GM12878 (cell line): ENCODE measurements around the gene ADAMTS13. TPM values are rescaled to one million over a fixed set of nuclear protein-coding genes. Genes with fewer than 3 reads are reported as not detected.

Source experiments
- ATAC-seq: fragments of 200-7000 bp; cut with Tn5 transposase; 3 replicates; pipeline ENCODE4 v1.9.1; 2020; ENCODE audit warnings: mild to moderate bottlenecking, moderate library complexity
- BruUV-seq: library from RNA; stranded (reverse); fragments of 400-500 nt; replicated peaks from 2 replicates; lab custom pipeline; 2021; lab: Mats Ljungman, UMichigan
- CTCF ChIA-PET: fragments of 300-600 bp; sonication (Branson Sonifier 250); formaldehyde crosslinking; extraction: SDS; loops from one replicate; lab custom pipeline; 2021; ENCODE audit warnings: inconsistent platforms; lab: Yijun Ruan, JAX
- POLR2A ChIA-PET: fragments of 350-600 bp; formaldehyde crosslinking; extraction: SDS; loops from one replicate; lab custom pipeline; 2021; ENCODE audit warnings: inconsistent platforms; lab: Charles Lee
- RAD21 ChIA-PET: fragments of 300-600 bp; sonication (Branson Sonifier 250); formaldehyde crosslinking; loops from one replicate; lab custom pipeline; 2023; ENCODE audit warnings: antibody characterized with exemption; ENCODE audit not compliant: unreplicated experiment; lab: Charles Lee
- SMC1A ChIA-PET: fragments of 300-600 bp; sonication (Branson Sonifier 250); formaldehyde crosslinking; loops from one replicate; lab custom pipeline; 2023; ENCODE audit not compliant: unreplicated experiment, uncharacterized antibody; lab: Charles Lee
- DNase-seq: peaks from one replicate; pipeline ENCODE4 v3.0.0-alpha.2; 2011; ENCODE audit warnings: low read depth, low spot score
- FAIRE-seq: peaks from 3 replicates; lab custom pipeline; 2011; peaks lifted over from hg19 to GRCh38; lab: Jason Lieb, UNC
- H2AFZ ChIP-seq: 2 replicates; pipeline ENCODE4 v1.6.0; 2011; ENCODE audit warnings: low read depth, low read length, control low read depth; ENCODE audit not compliant: control insufficient read depth
- H3K27ac ChIP-seq: 2 replicates; pipeline ENCODE4 v1.5.1; 2011; ENCODE audit warnings: control low read depth; ENCODE audit not compliant: control insufficient read depth, insufficient read depth
- H3K27me3 ChIP-seq, 2 experiments: replicated peaks in 1 of 2; 2 replicates each; pipeline versions ENCODE4 v1.6.0 to v1.6.1; 2011; ENCODE audit warnings: low read length in 1 of 2; ENCODE audit not compliant: control insufficient read depth in 2 of 2, insufficient read depth in 2 of 2
- H3K36me3 ChIP-seq, 2 experiments: 2 replicates each; pipeline ENCODE4 v1.5.1; 2011; ENCODE audit warnings: low read length in 1 of 2; ENCODE audit not compliant: control insufficient read depth in 2 of 2, insufficient read depth in 2 of 2
- H3K4me1 ChIP-seq: 2 replicates; pipeline ENCODE4 v1.6.1; 2011; ENCODE audit warnings: mild to moderate bottlenecking, low read length, moderate library complexity, mixed read lengths; ENCODE audit not compliant: control insufficient read depth, insufficient read depth
- H3K4me2 ChIP-seq: 2 replicates; pipeline ENCODE4 v1.6.0; 2011; ENCODE audit warnings: control low read depth; ENCODE audit not compliant: control insufficient read depth, insufficient read depth
- H3K4me3 ChIP-seq: fragments of 200-600 bp; sonication (generic); 2 replicates; pipeline ENCODE4 v1.5.1; 2016
- H3K79me2 ChIP-seq: 2 replicates; pipeline ENCODE4 v1.6.0; 2011; ENCODE audit warnings: low read length; ENCODE audit not compliant: control insufficient read depth, insufficient read depth
- H3K9ac ChIP-seq: 2 replicates; pipeline ENCODE4 v1.8.0; 2011; ENCODE audit warnings: low read length, control low read depth, mixed read lengths; ENCODE audit not compliant: control insufficient read depth, insufficient read depth
- H3K9me3 ChIP-seq: replicated peaks from 3 replicates; pipeline ENCODE4 v1.5.1; 2011; ENCODE audit warnings: mild to moderate bottlenecking, low read length; ENCODE audit not compliant: control insufficient read depth, insufficient read depth
- H4K20me1 ChIP-seq: 2 replicates; pipeline ENCODE4 v1.6.0; 2011; ENCODE audit not compliant: control insufficient read depth, insufficient read depth
- ATF3 ChIP-seq: IDR thresholded peaks from 2 replicates; pipeline ENCODE4 v1.6.1; 2011; ENCODE audit warnings: low read depth, mild to moderate bottlenecking, low read length, moderate library complexity, borderline replicate concordance; ENCODE audit errors: extremely low read depth
- BMI1 ChIP-seq: fragments of 450-650 bp; IDR thresholded peaks from 2 replicates; pipeline ENCODE4 v1.6.1; 2016; ENCODE audit warnings: mild to moderate bottlenecking, moderate library complexity, borderline replicate concordance
- CBX5 ChIP-seq: sonication (generic); IDR thresholded peaks from 2 replicates; pipeline ENCODE4 v1.6.1; 2016; ENCODE audit warnings: low read depth, moderate library complexity, mild to moderate bottlenecking, inconsistent platforms
- DPF2 ChIP-seq: fragments of 450-650 bp; IDR thresholded peaks from 2 replicates; pipeline ENCODE4 v1.6.1; 2017; ENCODE audit warnings: mild to moderate bottlenecking
- ELK1 ChIP-seq: IDR thresholded peaks from 2 replicates; pipeline ENCODE4 v1.6.1; 2012; ENCODE audit warnings: low read depth, low read length, improper control_type of control experiment
- FOXM1 ChIP-seq: IDR thresholded peaks from 2 replicates; pipeline ENCODE4 v1.6.1; 2012; ENCODE audit warnings: low read depth, mild to moderate bottlenecking, inconsistent platforms, low read length, moderate library complexity
- HDAC6 ChIP-seq: fragments of 200-600 bp; sonication (generic); IDR thresholded peaks from one replicate; pipeline ENCODE4 v1.8.0; 2017; ENCODE audit warnings: antibody characterized with exemption; ENCODE audit not compliant: unreplicated experiment
- LARP7 ChIP-seq: fragments of 450-650 bp; IDR thresholded peaks from 2 replicates; pipeline ENCODE4 v1.6.1; 2017; ENCODE audit warnings: mild to moderate bottlenecking
- MXI1 ChIP-seq: fragments of 150-350 bp; IDR thresholded peaks from 2 replicates; pipeline ENCODE4 v1.6.1; 2011; ENCODE audit warnings: low read depth, mild to moderate bottlenecking, inconsistent platforms, low read length, improper control_type of control experiment
- NFXL1 ChIP-seq: fragments of 450-650 bp; IDR thresholded peaks from 2 replicates; pipeline ENCODE4 v1.6.1; 2017; ENCODE audit warnings: antibody characterized with exemption, mild to moderate bottlenecking, borderline replicate concordance
- NR2F1 ChIP-seq: fragments of 450-650 bp; conservative IDR thresholded peaks from 2 replicates; pipeline ENCODE4 v1.6.1; 2017; ENCODE audit warnings: mild to moderate bottlenecking
- POLR2AphosphoS2 ChIP-seq: IDR thresholded peaks from 2 replicates; pipeline ENCODE4 v1.6.1; 2011; ENCODE audit warnings: low read depth, mild to moderate bottlenecking, low read length, improper control_type of control experiment, moderate library complexity
- RUNX3 ChIP-seq: IDR thresholded peaks from 2 replicates; pipeline ENCODE4 v1.6.1; 2012; ENCODE audit warnings: low read length, inconsistent platforms
- SMAD5 ChIP-seq: IDR thresholded peaks from 2 replicates; pipeline ENCODE4 v1.6.1; 2016; ENCODE audit warnings: antibody characterized with exemption, low read depth
- SREBF2 ChIP-seq: IDR thresholded peaks from 2 replicates; pipeline ENCODE4 v1.6.1; 2012; ENCODE audit warnings: mild to moderate bottlenecking, low read length
- TAF1 ChIP-seq: IDR thresholded peaks from 2 replicates; pipeline ENCODE4 v1.6.1; 2011; ENCODE audit warnings: mild to moderate bottlenecking, low read depth, low read length, borderline replicate concordance
- ZBTB40 ChIP-seq: fragments of 450-650 bp; IDR thresholded peaks from 2 replicates; pipeline ENCODE4 v1.6.1; 2016; ENCODE audit warnings: mild to moderate bottlenecking, moderate library complexity, borderline replicate concordance
- ZNF274 ChIP-seq: IDR thresholded peaks from one replicate; pipeline ENCODE4 v1.8.0; 2011; ENCODE audit not compliant: insufficient read length, insufficient read depth
- ZNF622 ChIP-seq: fragments of 450-650 bp; IDR thresholded peaks from 2 replicates; pipeline ENCODE4 v1.6.1; 2017; ENCODE audit warnings: mild to moderate bottlenecking, inconsistent platforms
- WGBS: methylation state at CpG from one replicate; pipeline ENCODE4 v1.1.6; 2016; ENCODE audit warnings: low lambda C conversion rate; ENCODE audit not compliant: insufficient replicate concordance, insufficient coverage; ENCODE audit errors: missing lambda C conversion rate; 5-methylcytosine and 5-hydroxymethylcytosine counted together
- in situ Hi-C: fragments of 300-500 bp; cut with MboI; formaldehyde crosslinking; loops from 9 replicates; pipeline ENCODE4 v1.14.3; 2018; ENCODE audit warnings: mixed read lengths
- intact Hi-C: fragments of 100-400 bp; cut with micrococcal nuclease; formaldehyde crosslinking; loops from one replicate; pipeline ENCODE4 v1.14.2; 2022; ENCODE audit not compliant: unreplicated experiment
- polyA plus RNA-seq, 11 experiments: library from polyadenylated mRNA; depleted of rRNA in 4 of 11; unstranded in 6 of 11; stranded (reverse) in 5 of 11; fragments of >200 nt; fragmentation: Nextera tagmentation in 4 of 11; fragmentation: Illumina TruSeq in 1 of 11; extraction: Ambion mirVana in 4 of 11; extraction: Trizol in 1 of 11; gene quantifications; 1 replicate in 1 of 11; 2 replicates in 10 of 11; pipeline versions ENCODE4 v1.2.1 to v1.2.3, GENCODE V29; 2011 to 2016; ENCODE audit warnings: inconsistent platforms in 2 of 11, missing spikeins in 2 of 11, low read depth in 1 of 11
- total RNA-seq, 4 experiments: library from RNA; depleted of rRNA in 3 of 4; stranded (reverse); fragments of >200 nt in 3 of 4; fragmentation: Illumina TruSeq in 1 of 4; extraction: Trizol in 1 of 4; gene quantifications; 2 replicates each; pipeline versions ENCODE4 v1.2.1 to v1.2.3, GENCODE V29; 2013 to 2021

Gene ADAMTS13
- total and polyA plus RNA-seq, 10 of the 15 experiments (the other 5 are each of a cell fraction or from before 2014, with no cell fraction given): 0.08 to 2.4 (median 0.28) TPM

GRCh38 chr9:133457233-133457632, 35.1 kb downstream of the ADAMTS13 start:
- H3K27ac ChIP-seq: no peak overlapping the region
- WGBS: 40% methylated on average over 13 of the region's 13 CpGs
- H3K9ac ChIP-seq: no peak overlapping the region
- no peak overlapping the region for H2AFZ ChIP-seq
- no peaks in the 10 kb centered on the region for H3K9me3 ChIP-seq
- BruUV-seq: no TSS peak
- intact Hi-C loops: no loop called here
- H3K79me2 ChIP-seq: no peaks in the 10 kb centered on the region
- H3K4me1 ChIP-seq: peaks cover 9% of the 10 kb centered on the region
- SMC1A ChIA-PET: no interaction called here
- POLR2A ChIA-PET: no interaction called here
- RAD21 ChIA-PET: interaction anchor here (1.3 kb wide), 1 partner anchor 42 kb away, joined by 3 read pairs; no protein-coding TSS in a partner anchor
- no peaks in the 10 kb centered on the region; a peak in 2 of 4 replicates for H3K27me3 ChIP-seq
- H3K36me3 ChIP-seq: no peaks in the 10 kb centered on the region
- H3K4me2 ChIP-seq: no peak overlapping the region
- FAIRE-seq (no peak), ATAC-seq (no peak), DNase-seq (no peak)
- CTCF ChIA-PET: interaction anchor here (1.8 kb wide), 1 partner anchor 29 kb away, joined by 7 read pairs; no protein-coding TSS in a partner anchor
- H3K4me3 ChIP-seq: no peak overlapping the region
- no peaks in the 10 kb centered on the region for H4K20me1 ChIP-seq
- in situ Hi-C loops: no loop called here
- no peak for TF ChIP-seq SREBF2
- no peak for TF ChIP-seq FOXM1
- no peak for TF ChIP-seq HDAC6
- no peak for TF ChIP-seq SMAD5
- TF ChIP-seq ZNF622: no peak
- no peak for TF ChIP-seq ZNF274
- no peak for TF ChIP-seq DPF2
- TF ChIP-seq ATF3: no peak
- TF ChIP-seq BMI1: no peak
- TF ChIP-seq POLR2AphosphoS2: no peak
- no peak for TF ChIP-seq RUNX3
- no peak for TF ChIP-seq NFXL1
- TF ChIP-seq CBX5: no peak
- no peak for TF ChIP-seq LARP7
- no peak for TF ChIP-seq NR2F1
- TF ChIP-seq MXI1: no peak
- TF ChIP-seq ELK1: no peak
- no peak for TF ChIP-seq ZBTB40
- TF ChIP-seq TAF1: no peak
